K562 (cell line): ENCODE results near the gene KLF1. TPM values are rescaled to one million over a fixed set of nuclear protein-coding genes. Genes with fewer than 3 reads are reported as not detected.
A peak's percentile ranks its signal among the peaks of the same experiment; 100 is the strongest.

Experiments used
- FOS ChIP-seq: IDR thresholded peaks from 3 replicates; pipeline ENCODE4 v1.6.1; 2011; ENCODE audit not compliant: insufficient read length; ENCODE audit errors: extremely low read depth
- FOXA3 ChIP-seq, 2 experiments: fragments of 450-650 bp in 1 of 2; sonication (generic) in 1 of 2; formaldehyde crosslinking; IDR thresholded peaks in 1 of 2; conservative IDR thresholded peaks in 1 of 2; 2 replicates each; pipeline versions ENCODE4 v1.4.0 to v1.8.0; 2020 to 2022; ENCODE audit warnings: mild to moderate bottlenecking in 2 of 2, missing genetic modification reagents in 1 of 2
- FOXK2 ChIP-seq, 2 experiments: fragments of 450-650 bp; IDR thresholded peaks in 1 of 2; conservative IDR thresholded peaks in 1 of 2; 2 replicates each; pipeline ENCODE4 v1.6.1; 2016; ENCODE audit warnings: low read depth in 2 of 2, mild to moderate bottlenecking in 1 of 2
- GTF2A2 ChIP-seq: IDR thresholded peaks from 2 replicates; pipeline ENCODE4 v1.6.1; 2016; ENCODE audit warnings: mild to moderate bottlenecking, missing genetic modification characterization, missing compliant biosample characterization
- KDM5B ChIP-seq: fragments of 200-600 bp; sonication (generic); IDR thresholded peaks from 2 replicates; pipeline ENCODE4 v1.6.1; 2012; ENCODE audit warnings: low read depth, mild to moderate bottlenecking, moderate library complexity, low read length, control low read depth, inconsistent platforms; ENCODE audit not compliant: insufficient replicate concordance
- PHB ChIP-seq: fragments of 250-450 bp; sonication (Bioruptor Pico); IDR thresholded peaks from 2 replicates; pipeline ENCODE4 v1.5.0; 2021
- PTRF ChIP-seq: fragments of 450-650 bp; IDR thresholded peaks from 2 replicates; pipeline ENCODE4 v1.6.1; 2016; ENCODE audit warnings: mild to moderate bottlenecking, missing genetic modification characterization, missing compliant biosample characterization
- SRF ChIP-seq, 2 experiments: fragments of 250-450, 450-650 bp in 1 of 2; sonication (Bioruptor Pico) in 1 of 2; sonication (generic) in 1 of 2; formaldehyde crosslinking; IDR thresholded peaks; 2 replicates each; pipeline versions ENCODE4 v1.5.0 to v1.5.1; 2020 to 2022; ENCODE audit warnings: mild to moderate bottlenecking in 1 of 2, missing genetic modification reagents in 1 of 2
- YBX1 ChIP-seq: fragments of 450-650 bp; IDR thresholded peaks from 2 replicates; pipeline ENCODE4 v1.7.1; 2016; ENCODE audit warnings: mild to moderate bottlenecking
- ZBTB7A ChIP-seq: IDR thresholded peaks from 2 replicates; pipeline ENCODE4 v1.6.1; 2011; ENCODE audit warnings: low read depth, mild to moderate bottlenecking, low read length, moderate library complexity, borderline replicate concordance; ENCODE audit not compliant: control insufficient read depth
- ZNF444 ChIP-seq: fragments of 250-450 bp; sonication (Bioruptor Pico); IDR thresholded peaks from 2 replicates; pipeline ENCODE4 v1.4.0; 2020; ENCODE audit warnings: mild to moderate bottlenecking, moderate library complexity
- polyA plus RNA-seq, 8 experiments: library from polyadenylated mRNA; depleted of rRNA in 4 of 8; stranded (reverse) in 5 of 8; unstranded in 3 of 8; fragments of >200 nt; fragmentation: Nextera tagmentation in 2 of 8; fragmentation: Illumina TruSeq in 1 of 8; extraction: Ambion mirVana in 2 of 8; extraction: Trizol in 1 of 8; gene quantifications; 2 replicates each; pipeline versions ENCODE4 v1.2.1 to v1.2.3, GENCODE V29; 2011 to 2014; ENCODE audit warnings: inconsistent platforms in 1 of 8, missing spikeins in 1 of 8
- total RNA-seq, 7 experiments: library from RNA; depleted of rRNA in 6 of 7; stranded (reverse); fragments of >200 nt in 6 of 7; fragmentation: Illumina TruSeq in 2 of 7; extraction: Trizol in 2 of 7; gene quantifications; 2 replicates each; pipeline versions ENCODE4 v1.2.1 to v1.2.3, GENCODE V29; 2011 to 2021; ENCODE audit warnings: low replicate concordance in 1 of 7
- TF ChIP-seq, protein P1 (sequence below): fragments of 450-650 bp; IDR thresholded peaks from 2 replicates; pipeline ENCODE4 v1.6.1; 2016; ENCODE audit warnings: borderline replicate concordance
- TF ChIP-seq, protein P2 (sequence below): fragments of 250-450 bp; sonication (Bioruptor Pico); IDR thresholded peaks from 2 replicates; pipeline ENCODE4 v1.4.0; 2020; ENCODE audit warnings: mild to moderate bottlenecking, moderate library complexity, borderline replicate concordance
- TF ChIP-seq, protein P3 (sequence below), 2 experiments: fragments of 450-650 bp; IDR thresholded peaks; 2 replicates each; pipeline ENCODE4 v1.6.1; 2016
- TF ChIP-seq, protein P4 (sequence below): sonication (generic); formaldehyde crosslinking; IDR thresholded peaks from 2 replicates; pipeline ENCODE4 v1.8.0; 2022; ENCODE audit warnings: missing genetic modification reagents, mild to moderate bottlenecking, borderline replicate concordance
- TF ChIP-seq, protein P5 (sequence below): fragments of 450-650 bp; IDR thresholded peaks from 2 replicates; pipeline ENCODE4 v1.6.1; 2017; ENCODE audit warnings: mild to moderate bottlenecking, moderate library complexity
- TF ChIP-seq, protein P6 (sequence below): fragments of 450-650 bp; IDR thresholded peaks from 2 replicates; pipeline ENCODE4 v1.6.1; 2017; ENCODE audit warnings: antibody characterized with exemption

KLF1 gene
- total and polyA plus RNA-seq, 9 of the 15 experiments (the other 6 are each of a cell fraction or from before 2014, with no cell fraction given), result 8.4 to 163 (median 47.3) TPM

DNA sequence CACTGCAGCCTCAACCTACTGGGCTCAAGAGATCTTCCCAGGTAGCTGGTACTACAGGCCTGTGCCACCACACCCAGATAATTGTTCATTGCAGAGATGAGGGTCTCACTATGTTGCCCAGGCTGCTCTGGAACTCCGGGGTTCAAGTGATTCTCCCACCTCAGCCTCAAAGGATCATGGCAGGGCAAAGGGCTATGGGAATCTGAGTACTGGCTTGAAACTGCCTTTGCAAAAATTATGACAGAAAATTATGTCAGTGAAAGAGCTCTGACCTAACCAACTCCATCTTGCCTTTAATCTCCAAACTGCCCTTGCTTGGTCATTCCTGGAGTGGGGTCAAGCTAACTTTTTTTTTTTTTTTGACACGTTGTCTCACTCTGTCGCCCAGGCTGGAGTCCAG lies 4.4 kb downstream of the KLF1 start (continued):
- TF ChIP-seq, protein P1, sequence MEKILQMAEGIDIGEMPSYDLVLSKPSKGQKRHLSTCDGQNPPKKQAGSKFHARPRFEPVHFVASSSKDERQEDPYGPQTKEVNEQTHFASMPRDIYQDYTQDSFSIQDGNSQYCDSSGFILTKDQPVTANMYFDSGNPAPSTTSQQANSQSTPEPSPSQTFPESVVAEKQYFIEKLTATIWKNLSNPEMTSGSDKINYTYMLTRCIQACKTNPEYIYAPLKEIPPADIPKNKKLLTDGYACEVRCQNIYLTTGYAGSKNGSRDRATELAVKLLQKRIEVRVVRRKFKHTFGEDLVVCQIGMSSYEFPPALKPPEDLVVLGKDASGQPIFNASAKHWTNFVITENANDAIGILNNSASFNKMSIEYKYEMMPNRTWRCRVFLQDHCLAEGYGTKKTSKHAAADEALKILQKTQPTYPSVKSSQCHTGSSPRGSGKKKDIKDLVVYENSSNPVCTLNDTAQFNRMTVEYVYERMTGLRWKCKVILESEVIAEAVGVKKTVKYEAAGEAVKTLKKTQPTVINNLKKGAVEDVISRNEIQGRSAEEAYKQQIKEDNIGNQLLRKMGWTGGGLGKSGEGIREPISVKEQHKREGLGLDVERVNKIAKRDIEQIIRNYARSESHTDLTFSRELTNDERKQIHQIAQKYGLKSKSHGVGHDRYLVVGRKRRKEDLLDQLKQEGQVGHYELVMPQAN, result no peak
- TF ChIP-seq YBX1 (no peak), ZNF444 (CRISPR knock-in tag) (peak; percentile 62; the same call in 1 of the 2 replicates), GTF2A2 (tag) (peak; percentile 80), FOS (no peak), PHB (CRISPR knock-in tag) (no peak), KDM5B (no peak), FOXA3 (CRISPR knock-in tag; conservative IDR thresholded peaks at IDR 0.05 in 1 of 2, IDR thresholded peaks at IDR 0.05 in 1 of 2) (no peak; a peak in 1 of 4 replicates), ZBTB7A (no peak), PTRF (tag) (peak; percentile 91), FOXK2 (conservative IDR thresholded peaks at IDR 0.05 in 1 of 2, IDR thresholded peaks at IDR 0.05 in 1 of 2; ENCODE audit: low read depth in 2 of 2) (no peak), SRF (CRISPR knock-in tag; IDR thresholded peaks at IDR 0.05) (no peak)
- TF ChIP-seq, protein P2, sequence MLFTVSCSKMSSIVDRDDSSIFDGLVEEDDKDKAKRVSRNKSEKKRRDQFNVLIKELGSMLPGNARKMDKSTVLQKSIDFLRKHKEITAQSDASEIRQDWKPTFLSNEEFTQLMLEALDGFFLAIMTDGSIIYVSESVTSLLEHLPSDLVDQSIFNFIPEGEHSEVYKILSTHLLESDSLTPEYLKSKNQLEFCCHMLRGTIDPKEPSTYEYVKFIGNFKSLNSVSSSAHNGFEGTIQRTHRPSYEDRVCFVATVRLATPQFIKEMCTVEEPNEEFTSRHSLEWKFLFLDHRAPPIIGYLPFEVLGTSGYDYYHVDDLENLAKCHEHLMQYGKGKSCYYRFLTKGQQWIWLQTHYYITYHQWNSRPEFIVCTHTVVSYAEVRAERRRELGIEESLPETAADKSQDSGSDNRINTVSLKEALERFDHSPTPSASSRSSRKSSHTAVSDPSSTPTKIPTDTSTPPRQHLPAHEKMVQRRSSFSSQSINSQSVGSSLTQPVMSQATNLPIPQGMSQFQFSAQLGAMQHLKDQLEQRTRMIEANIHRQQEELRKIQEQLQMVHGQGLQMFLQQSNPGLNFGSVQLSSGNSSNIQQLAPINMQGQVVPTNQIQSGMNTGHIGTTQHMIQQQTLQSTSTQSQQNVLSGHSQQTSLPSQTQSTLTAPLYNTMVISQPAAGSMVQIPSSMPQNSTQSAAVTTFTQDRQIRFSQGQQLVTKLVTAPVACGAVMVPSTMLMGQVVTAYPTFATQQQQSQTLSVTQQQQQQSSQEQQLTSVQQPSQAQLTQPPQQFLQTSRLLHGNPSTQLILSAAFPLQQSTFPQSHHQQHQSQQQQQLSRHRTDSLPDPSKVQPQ (CRISPR knock-in tag), result no peak
- TF ChIP-seq, protein P3, sequence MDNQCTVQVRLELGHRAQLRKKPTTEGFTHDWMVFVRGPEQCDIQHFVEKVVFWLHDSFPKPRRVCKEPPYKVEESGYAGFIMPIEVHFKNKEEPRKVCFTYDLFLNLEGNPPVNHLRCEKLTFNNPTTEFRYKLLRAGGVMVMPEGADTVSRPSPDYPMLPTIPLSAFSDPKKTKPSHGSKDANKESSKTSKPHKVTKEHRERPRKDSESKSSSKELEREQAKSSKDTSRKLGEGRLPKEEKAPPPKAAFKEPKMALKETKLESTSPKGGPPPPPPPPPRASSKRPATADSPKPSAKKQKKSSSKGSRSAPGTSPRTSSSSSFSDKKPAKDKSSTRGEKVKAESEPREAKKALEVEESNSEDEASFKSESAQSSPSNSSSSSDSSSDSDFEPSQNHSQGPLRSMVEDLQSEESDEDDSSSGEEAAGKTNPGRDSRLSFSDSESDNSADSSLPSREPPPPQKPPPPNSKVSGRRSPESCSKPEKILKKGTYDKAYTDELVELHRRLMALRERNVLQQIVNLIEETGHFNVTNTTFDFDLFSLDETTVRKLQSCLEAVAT (IDR thresholded peaks at IDR 0.05), result no peak
- TF ChIP-seq, protein P4, sequence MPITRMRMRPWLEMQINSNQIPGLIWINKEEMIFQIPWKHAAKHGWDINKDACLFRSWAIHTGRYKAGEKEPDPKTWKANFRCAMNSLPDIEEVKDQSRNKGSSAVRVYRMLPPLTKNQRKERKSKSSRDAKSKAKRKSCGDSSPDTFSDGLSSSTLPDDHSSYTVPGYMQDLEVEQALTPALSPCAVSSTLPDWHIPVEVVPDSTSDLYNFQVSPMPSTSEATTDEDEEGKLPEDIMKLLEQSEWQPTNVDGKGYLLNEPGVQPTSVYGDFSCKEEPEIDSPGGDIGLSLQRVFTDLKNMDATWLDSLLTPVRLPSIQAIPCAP (CRISPR knock-in tag), result no peak
- TF ChIP-seq, protein P5, sequence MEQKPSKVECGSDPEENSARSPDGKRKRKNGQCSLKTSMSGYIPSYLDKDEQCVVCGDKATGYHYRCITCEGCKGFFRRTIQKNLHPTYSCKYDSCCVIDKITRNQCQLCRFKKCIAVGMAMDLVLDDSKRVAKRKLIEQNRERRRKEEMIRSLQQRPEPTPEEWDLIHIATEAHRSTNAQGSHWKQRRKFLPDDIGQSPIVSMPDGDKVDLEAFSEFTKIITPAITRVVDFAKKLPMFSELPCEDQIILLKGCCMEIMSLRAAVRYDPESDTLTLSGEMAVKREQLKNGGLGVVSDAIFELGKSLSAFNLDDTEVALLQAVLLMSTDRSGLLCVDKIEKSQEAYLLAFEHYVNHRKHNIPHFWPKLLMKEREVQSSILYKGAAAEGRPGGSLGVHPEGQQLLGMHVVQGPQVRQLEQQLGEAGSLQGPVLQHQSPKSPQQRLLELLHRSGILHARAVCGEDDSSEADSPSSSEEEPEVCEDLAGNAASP, result no peak
- TF ChIP-seq, protein P6, sequence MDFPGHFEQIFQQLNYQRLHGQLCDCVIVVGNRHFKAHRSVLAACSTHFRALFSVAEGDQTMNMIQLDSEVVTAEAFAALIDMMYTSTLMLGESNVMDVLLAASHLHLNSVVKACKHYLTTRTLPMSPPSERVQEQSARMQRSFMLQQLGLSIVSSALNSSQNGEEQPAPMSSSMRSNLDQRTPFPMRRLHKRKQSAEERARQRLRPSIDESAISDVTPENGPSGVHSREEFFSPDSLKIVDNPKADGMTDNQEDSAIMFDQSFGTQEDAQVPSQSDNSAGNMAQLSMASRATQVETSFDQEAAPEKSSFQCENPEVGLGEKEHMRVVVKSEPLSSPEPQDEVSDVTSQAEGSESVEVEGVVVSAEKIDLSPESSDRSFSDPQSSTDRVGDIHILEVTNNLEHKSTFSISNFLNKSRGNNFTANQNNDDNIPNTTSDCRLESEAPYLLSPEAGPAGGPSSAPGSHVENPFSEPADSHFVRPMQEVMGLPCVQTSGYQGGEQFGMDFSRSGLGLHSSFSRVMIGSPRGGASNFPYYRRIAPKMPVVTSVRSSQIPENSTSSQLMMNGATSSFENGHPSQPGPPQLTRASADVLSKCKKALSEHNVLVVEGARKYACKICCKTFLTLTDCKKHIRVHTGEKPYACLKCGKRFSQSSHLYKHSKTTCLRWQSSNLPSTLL, result no peak
